HG03045 (cell line): ENCODE data around the gene PIK3R1.

Experiments used
- ATAC-seq: cut with Tn5 transposase; IDR thresholded peaks from one replicate; pipeline ENCODE4 v1.9.1; 2021; ENCODE audit warnings: mild to moderate bottlenecking, moderate library complexity; ENCODE audit not compliant: unreplicated experiment

PIK3R1 gene

DNA sequence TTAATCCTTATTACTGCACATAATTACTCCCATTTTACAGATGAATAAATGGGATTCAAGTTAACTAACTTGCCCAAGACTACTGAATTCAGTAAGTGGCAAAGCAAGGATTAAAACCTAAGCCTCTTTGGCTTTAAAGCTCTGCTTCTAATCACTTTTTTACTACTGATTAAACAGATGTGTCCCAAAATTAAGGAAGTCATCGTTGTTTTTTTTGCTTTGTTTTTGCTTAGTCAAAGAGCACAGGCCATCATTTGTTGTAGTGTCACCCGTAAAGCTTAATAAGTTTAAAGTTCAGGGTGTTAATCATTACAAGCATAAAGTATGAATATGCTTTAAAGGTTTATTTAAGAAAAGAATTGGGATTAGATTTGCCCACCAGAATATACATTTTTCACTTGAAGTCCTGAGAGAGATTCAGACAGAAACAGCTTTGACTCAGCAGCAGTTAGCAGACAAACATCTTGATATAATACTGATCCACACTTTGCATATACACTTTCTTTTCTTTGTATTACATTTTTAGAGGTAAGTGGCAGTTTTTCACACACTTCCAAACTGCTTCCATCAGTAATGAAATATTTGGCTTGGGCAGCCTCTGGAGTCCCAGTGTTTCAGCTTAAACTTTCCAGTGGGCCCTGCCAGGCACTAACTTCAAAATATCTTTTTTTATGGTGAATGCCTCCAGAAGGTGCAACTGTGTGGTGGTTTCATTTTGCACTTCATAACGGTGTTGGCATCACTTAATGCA, 52.7 kb downstream of the PIK3R1 start:
- ATAC-seq: no peak

GRCh38 chr5:68268852-68269130, 53.2 kb downstream of the PIK3R1 start:
- ATAC-seq: no peak

DNA sequence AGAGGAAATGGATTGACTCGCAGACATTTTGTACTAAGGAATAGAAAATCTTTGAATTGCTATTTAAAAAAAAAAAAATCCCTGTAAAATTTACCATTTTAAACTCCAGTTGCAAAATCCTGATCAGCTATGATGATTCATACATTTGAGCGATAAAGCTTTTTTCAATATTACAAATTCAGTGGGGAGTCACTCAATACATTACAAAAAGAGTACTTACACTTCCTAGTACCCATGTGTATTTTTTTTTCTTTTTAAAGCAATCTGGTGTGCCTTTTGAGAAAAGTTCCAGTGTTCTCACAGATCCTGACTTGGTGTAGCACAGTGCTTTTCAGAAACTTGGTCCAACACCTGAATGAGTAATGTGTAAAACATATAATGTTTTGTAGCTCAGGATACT, 54.3 kb downstream of the PIK3R1 start:
- ATAC-seq: no peak

DNA sequence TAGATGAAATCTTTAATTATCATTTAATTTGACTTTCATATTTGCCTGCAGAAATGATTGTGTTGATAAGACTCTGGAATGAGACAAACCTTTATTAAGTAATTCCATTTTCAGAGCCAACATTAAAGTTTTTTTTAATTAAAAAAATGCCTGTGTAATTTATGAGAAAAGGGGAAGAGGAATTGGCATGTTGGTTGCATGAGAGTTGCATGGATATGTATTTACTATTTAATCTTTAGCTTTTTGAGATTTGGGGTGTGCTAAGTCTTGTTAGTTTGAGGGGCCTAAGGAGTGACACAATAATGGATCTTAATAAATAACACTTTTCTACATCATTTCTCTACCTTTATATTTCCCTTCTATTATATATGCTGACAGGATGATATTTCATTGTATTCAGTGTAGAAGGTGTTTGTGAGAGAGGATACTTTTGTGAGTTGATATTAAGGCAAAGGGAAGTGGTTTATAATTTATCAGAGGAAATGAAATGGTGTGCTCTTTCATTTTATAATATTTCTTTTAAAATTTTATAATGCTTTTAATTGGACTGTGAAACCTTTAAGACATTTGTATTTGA, 54.9 kb downstream of the PIK3R1 start:
- no peak for ATAC-seq

DNA sequence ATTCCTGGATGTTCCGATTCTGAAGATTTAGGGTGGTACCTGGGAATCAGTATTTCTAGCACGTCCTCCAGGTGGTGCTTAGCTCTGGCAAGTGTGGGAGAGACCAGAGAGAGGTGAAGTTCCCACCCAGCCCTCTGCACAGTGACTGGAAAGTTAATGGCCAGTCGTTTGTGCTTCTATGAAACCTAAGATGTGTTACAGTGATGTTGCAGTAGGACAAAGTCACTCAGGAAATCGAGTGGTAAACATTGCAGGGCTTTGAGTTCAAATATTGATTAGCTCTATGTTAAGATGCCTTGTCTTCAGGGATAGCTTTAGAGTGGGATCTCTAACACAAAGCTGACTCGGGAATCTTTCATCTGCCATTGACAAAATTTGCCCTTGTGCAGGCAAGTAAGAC, 55.6 kb downstream of the PIK3R1 start:
- no peak for ATAC-seq

GRCh38 chr5:68272289-68272688, 56.7 kb downstream of the PIK3R1 start:
- ATAC-seq: no peak

GRCh38 chr5:68273717-68274409, 58.3 kb downstream of the PIK3R1 start:
- ATAC-seq: peak; percentile 75

- peak; percentile 48 for ATAC-seq
Observed at GRCh38 chr5:68274847-68275651, 59.5 kb downstream of the PIK3R1 start.

GRCh38 chr5:68276740-68277139, 61.2 kb downstream of the PIK3R1 start:
- ATAC-seq: no peak

DNA sequence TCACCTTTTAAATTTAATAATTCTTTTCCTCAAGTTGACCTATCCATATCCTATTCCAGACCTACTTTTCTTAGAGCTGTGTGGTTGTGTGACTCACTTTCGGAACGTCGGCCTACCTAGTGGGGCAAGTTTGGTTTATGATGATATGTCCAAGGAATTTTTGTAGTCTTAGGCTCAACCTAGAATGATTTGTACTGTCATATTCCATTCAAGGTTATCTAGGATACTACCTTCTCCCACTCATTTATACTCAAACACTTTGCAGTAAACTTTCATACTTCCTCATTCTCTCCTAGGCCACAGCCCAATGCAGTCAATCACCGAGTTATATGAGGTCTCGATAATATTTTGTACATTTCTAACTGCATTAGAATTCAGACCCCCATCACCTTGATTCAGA, 61.9 kb downstream of the PIK3R1 start:
- no peak for ATAC-seq

GRCh38 chr5:68279984-68280383, 64.4 kb downstream of the PIK3R1 start:
- no peak for ATAC-seq

- ATAC-seq: no peak
Observed at GRCh38 chr5:68282001-68282400, 66.4 kb downstream of the PIK3R1 start.

DNA sequence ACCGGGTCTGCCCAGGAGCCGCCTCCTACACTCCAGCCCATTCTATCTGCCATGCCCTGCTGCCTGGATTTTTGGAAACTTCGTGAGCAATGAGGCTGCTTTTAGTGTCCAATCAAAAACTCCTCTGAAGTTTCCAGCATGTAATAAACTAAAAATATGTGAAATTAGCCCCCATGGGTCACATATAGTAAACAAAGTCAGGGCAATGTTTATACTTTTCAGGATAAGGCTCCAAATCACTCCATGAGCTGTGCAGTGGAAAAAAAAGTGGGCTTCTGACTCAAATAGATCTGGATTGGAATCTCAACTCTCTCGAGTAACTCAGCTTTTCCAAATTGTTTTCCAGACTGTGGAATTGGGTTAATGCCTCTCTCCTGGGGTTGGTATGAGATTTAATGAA, 68.2 kb downstream of the PIK3R1 start:
- ATAC-seq: no peak

GRCh38 chr5:68285075-68285840, 69.7 kb downstream of the PIK3R1 start:
- no peak for ATAC-seq

DNA sequence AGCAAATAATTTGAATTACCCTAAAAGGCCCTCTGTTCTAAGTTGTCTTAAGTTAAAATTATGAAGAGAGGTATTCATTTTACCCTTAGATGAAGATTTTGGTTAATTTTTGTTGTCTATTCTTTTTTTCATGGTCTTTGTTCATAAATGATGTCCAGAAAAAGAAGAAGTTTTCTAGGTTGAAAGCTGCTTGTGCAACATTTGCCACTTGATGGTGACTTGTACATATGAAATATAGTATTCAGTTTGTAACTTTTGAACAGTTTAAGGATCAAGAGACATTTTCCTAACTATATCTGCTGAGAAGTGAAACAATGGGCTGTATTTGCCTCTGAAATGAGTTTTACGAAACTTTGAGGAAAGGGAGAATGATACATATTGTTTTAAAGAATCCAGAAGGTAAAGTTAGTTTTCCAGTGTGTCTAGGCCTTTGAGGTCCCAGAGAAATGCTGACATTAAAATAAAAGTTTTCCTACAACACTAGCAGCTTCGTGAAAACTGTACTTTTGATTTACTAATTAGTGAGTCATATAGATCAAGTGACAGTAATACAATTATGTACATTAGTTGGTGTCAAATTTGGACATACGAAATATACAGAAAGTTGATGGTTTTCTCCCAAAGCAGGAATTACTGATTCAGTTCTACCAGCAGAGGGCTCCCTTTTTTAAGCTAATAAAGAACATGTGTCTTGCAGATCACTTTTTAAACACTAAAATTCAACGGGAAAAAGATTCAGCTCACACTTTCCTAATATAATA, 70.5 kb downstream of the PIK3R1 start:
- ATAC-seq: no peak

- ATAC-seq: no peak
Observed at GRCh38 chr5:68286612-68286912, 71.0 kb downstream of the PIK3R1 start.

- ATAC-seq: no peak
Observed at GRCh38 chr5:68287631-68287975, 72.0 kb downstream of the PIK3R1 start.

- ATAC-seq: peak; percentile 78
Observed at GRCh38 chr5:68287976-68288706, 72.6 kb downstream of the PIK3R1 start.

DNA sequence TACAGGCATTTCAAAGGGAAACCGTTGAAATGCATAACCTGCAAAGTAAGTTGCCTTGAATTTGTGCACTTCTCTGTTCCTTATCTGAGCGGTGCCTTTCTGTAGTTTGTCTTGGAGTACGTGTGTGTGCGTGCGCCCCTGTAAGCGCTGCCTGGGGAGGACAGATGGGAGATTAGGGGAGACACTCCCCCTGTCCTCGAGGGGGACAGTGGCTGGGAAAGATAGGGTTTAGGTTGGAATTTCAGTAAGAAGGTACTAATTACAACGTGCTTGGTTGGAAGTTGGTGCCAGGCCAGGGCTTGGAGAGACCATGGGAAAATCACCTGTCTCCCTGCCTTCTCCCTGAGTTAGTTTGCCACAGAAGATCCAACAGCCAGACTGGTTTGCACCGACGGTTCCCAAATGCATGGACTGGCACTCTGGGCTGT, 73.2 kb downstream of the PIK3R1 start:
- ATAC-seq: peak; percentile 23

GRCh38 chr5:68289498-68289897, 73.9 kb downstream of the PIK3R1 start:
- ATAC-seq: no peak
